GM21423 (cell line): ENCODE measurements around the gene GOLGA6D.
"Not testable (repeated sequence)": the region's sequence is repeated elsewhere in the genome, so short reads cannot be mapped to it uniquely, and the experiment has no call there.

Source experiments
- ATAC-seq: cut with Tn5 transposase; IDR thresholded peaks from one replicate; pipeline ENCODE4 v1.9.1; 2021; ENCODE audit warnings: mild to moderate bottlenecking, moderate library complexity; ENCODE audit not compliant: unreplicated experiment

Gene GOLGA6D

GRCh38 chr15:75332093-75332492 is 49.5 kb downstream of the GOLGA6D start:
- ATAC-seq, result not testable (repeated sequence)

GRCh38 chr15:75333654-75334419 is 51.2 kb downstream of the GOLGA6D start:
- not testable (repeated sequence) for ATAC-seq

- no peak for ATAC-seq
These were observed 52.7 kb downstream of the GOLGA6D start for GRCh38 chr15:75335313-75335704.

GRCh38 chr15:75335705-75336355 is 53.2 kb downstream of the GOLGA6D start, which contains the start of gene COMMD4:
Gene COMMD4, plus strand, starts transcription at chr15:75336063. Its CDS starts 27 bp downstream, at chr15:75336090.
- no peak for ATAC-seq

GRCh38 chr15:75338661-75339240 is 56.1 kb downstream of the GOLGA6D start:
- ATAC-seq, result no peak

- no peak for ATAC-seq
These were observed 57.1 kb downstream of the GOLGA6D start for GRCh38 chr15:75339531-75340240.

GRCh38 chr15:75342221-75342620 is 59.6 kb downstream of the GOLGA6D start:
- ATAC-seq, result no peak

GRCh38 chr15:75343953-75344352 is 61.3 kb downstream of the GOLGA6D start:
- ATAC-seq, result not testable (repeated sequence)
